UCSD-AML1 (cell line): ENCODE measurements around the gene KLC3.
"Not testable (repeated sequence)": the region's sequence is repeated elsewhere in the genome, so short reads cannot be mapped to it uniquely, and the experiment has no call there.

Experiments used
- DNase-seq: peaks from one replicate; lab custom pipeline; 2025; ENCODE audit not compliant: unreplicated experiment; lab: John Stamatoyannopoulos, UW

KLC3 gene

GRCh38 chr19:45340232-45340898, at the start of gene KLC3:
Gene KLC3, plus strand, starts transcription at chr19:45340750. Its CDS starts 4,792 bp downstream, at chr19:45345542.
- no peak for DNase-seq

GRCh38 chr19:45291834-45292233, 48.7 kb upstream of the KLC3 start:
- DNase-seq = no peak

- DNase-seq = no peak
Measured at GRCh38 chr19:45293682-45294081, 46.9 kb upstream of the KLC3 start.

- DNase-seq = no peak
Measured at GRCh38 chr19:45294291-45295029, 46.1 kb upstream of the KLC3 start.

GRCh38 chr19:45295873-45296272, 44.7 kb upstream of the KLC3 start:
- DNase-seq = no peak

GRCh38 chr19:45296355-45296754, 44.2 kb upstream of the KLC3 start:
- no peak for DNase-seq

GRCh38 chr19:45297674-45298073, 42.9 kb upstream of the KLC3 start:
- no peak for DNase-seq

- no peak for DNase-seq
Measured at GRCh38 chr19:45298264-45298663, 42.3 kb upstream of the KLC3 start.

- DNase-seq = no peak
Measured at GRCh38 chr19:45299719-45300118, 40.8 kb upstream of the KLC3 start.

- no peak for DNase-seq
Measured at GRCh38 chr19:45302416-45302815, 38.1 kb upstream of the KLC3 start.

- no peak for DNase-seq
Measured at GRCh38 chr19:45303269-45304060, 37.1 kb upstream of the KLC3 start.

GRCh38 chr19:45304141-45304926, 36.2 kb upstream of the KLC3 start:
- DNase-seq = no peak

GRCh38 chr19:45305007-45305406, 35.5 kb upstream of the KLC3 start:
- no peak for DNase-seq

- DNase-seq = no peak
Measured at GRCh38 chr19:45305421-45305820, 35.1 kb upstream of the KLC3 start.

- no peak for DNase-seq
Measured at GRCh38 chr19:45306040-45306439, 34.5 kb upstream of the KLC3 start.

GRCh38 chr19:45306518-45307027, 34.0 kb upstream of the KLC3 start:
- DNase-seq = no peak

- no peak for DNase-seq
Measured at GRCh38 chr19:45307361-45307760, 33.2 kb upstream of the KLC3 start.

- DNase-seq = not testable (repeated sequence)
Measured at GRCh38 chr19:45309322-45309721, 31.2 kb upstream of the KLC3 start.

GRCh38 chr19:45311621-45312020, 28.9 kb upstream of the KLC3 start:
- peak; percentile 79 for DNase-seq

- DNase-seq = not testable (repeated sequence)
Measured at GRCh38 chr19:45312285-45312684, 28.3 kb upstream of the KLC3 start.
